Islet of Langerhans (tissue), 1 donor: Measurements from ENCODE around the gene HSPB6.
A peak's percentile ranks its signal among the peaks of the same experiment; 100 is the strongest.
"Not testable (repeated sequence)": the region's sequence is repeated elsewhere in the genome, so short reads cannot be mapped to it uniquely, and the experiment has no call there.

Experiments
- FAIRE-seq: peaks from one replicate; lab custom pipeline; 2011; peaks lifted over from hg19 to GRCh38; lab: Jason Lieb, UNC

The HSPB6 gene

DNA sequence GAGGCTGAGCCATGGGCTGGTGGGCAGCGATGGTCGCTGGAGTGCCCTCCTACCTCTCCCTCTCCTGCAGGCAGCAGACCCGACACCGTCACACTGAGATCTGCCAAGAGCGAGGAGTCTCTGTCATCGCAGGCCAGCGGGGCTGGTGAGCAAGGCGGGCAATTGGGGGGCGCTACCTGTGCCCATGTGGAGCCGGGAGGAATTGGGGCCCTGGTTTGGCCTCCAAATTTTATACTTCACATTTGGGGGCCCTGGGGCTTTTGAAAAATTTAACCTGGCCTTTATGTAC is 28.5 kb upstream of the HSPB6 start:
- no peak for FAIRE-seq

DNA sequence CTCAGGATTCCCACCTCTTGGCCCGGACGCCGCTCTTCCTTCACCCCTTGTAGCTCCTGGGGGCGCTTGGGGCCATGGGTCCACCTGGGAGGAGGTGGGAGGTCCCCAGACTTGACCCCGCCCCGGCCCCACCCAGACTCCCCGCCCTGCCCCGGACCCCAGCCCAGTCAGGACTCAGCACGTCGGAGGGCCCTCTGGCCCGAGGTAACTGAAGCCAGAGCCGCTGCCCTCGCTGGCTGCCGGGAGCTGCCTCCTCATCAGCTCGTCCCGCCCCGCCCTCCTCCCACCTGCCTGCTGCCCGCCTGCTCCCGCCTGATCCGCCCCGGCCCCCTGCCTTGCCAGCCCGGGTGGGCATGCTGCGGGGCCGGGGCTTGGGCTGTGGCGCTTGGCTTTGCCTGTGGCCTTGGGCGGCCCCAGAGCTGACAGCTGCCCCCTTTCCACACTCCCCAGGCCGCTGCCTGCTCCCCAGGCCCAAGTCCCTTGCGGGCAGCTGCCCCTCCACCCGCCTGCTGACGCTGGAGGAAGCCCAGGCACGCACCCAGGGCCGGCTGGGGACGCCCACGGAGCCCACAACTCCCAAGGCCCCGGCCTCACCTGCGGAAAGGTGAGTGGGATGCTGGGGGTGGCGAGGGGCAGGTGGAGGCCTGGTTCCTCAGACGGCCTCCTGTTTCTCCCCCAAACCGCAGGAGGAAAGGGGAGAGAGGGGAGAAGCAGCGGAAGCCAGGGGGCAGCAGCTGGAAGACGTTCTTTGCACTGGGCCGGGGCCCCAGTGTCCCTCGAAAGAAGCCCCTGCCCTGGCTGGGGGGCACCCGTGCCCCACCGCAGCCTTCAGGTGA is 27.9 kb upstream of the HSPB6 start:
- FAIRE-seq = no peak

DNA sequence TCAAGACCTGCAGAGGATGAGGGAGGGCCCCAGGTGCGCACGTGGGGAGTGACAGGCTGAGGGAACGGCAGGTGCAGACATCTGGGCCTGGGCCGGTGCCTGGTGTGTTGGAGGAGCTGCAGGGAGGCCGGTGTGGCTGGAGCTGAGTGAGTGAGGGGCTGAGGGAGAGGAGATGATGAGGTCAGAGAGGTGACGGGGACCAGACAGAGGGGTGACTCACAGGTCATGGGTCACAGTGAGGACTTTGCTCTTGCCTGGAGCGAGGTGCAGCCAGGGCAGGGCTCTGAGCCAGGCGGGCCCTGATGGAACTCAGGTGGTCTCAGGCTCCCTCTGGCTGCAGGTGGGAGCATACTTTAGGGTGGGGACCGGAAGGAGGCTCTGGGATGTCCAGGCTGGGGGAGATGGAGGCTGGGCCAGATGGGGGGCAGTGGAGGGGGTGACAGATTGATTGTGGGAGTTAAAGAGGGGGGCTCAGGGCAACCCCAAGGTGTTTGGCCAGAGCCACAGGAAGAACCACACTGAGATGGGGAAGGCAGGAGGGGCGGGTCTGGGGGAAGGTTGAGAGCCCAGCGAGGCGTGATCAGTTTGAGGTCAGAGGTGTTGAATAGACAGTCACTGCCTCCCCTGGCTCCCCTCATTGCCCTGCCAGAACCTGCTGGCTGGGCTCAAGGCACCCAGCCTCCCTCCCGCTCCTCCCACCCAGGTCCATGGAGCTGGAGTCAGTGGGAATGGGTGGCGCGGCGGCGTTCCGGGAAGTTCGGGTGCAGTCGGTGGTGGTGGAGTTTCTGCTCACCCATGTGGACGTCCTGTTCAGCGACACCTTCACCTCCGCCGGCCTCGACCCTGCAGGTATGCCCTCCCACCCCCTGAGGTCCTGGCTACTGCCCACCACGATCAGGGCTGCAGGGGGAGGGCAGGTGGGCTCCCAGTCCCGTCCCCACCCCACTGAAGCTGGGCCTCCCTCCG is 26.9 kb upstream of the HSPB6 start:
- FAIRE-seq = no peak

DNA sequence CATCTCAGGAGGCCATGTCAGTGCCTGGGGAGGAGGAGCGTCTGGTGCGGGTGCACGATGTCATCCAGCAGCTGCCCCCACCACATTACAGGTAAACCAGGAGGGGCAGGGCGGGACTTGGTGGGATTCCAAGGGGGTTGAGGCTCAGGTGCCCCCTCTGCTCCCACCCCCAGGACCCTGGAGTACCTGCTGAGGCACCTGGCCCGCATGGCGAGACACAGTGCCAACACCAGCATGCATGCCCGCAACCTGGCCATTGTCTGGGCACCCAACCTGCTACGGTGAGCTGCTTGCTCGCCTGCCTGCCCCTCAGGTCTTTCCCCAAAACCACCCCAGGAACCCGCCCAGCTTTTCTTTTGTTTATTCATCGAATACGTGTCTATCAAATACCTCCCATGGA is 25.8 kb upstream of the HSPB6 start:
- no peak for FAIRE-seq

DNA sequence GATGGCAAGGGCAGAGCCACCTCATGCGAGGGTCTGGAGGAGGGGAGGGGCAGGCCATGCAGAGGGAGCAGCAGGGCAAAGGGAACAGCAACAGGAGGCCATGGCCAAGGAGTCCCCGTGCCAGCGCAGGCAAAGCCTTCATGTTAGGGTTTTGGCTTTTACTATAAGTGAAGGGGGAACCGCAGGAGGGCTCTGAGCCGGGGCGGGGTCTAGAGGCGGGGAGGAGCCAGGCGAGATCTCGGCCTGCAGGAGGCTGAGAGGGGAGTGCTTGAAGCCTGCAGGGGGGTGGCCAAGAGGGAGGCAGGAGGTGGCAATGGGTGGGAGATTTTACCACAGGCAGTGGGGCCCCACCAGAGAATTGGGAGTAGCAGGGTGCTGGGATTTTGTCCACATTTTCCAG is 24.8 kb upstream of the HSPB6 start:
- no peak for FAIRE-seq

DNA sequence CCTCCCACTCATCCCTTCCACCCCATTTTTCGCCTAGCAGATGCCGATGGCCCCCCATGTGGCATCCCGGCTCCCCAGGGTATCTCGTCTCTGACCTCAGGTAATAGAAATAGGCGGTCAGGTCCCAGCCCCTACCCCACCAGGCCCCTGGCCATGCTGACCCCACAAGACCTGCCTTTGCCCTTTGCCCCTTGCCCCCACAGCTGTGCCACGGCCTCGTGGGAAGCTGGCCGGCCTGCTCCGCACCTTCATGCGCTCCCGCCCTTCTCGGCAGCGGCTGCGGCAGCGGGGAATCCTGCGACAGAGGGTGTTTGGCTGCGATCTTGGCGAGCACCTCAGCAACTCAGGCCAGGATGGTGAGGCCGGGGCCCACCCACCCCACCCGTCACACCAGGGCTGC is 23.9 kb upstream of the HSPB6 start:
- no peak for FAIRE-seq

DNA sequence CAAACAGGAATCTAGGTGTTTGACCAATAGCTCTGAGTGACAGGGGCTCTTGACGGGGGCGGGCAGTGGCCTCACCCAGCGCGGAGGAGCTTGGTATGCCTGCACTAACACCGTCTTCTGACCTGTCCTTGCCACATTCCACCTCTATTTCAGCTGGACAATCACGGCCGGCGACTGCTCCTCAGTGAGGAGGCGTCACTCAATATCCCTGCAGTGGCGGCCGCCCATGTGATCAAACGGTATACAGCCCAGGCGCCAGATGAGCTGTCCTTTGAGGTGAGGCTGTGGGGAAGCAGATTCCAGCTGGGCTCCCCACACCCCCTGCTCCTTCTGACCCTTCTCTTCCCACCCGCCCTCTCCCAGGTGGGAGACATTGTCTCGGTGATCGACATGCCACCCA is 23.2 kb upstream of the HSPB6 start:
- FAIRE-seq = no peak

DNA sequence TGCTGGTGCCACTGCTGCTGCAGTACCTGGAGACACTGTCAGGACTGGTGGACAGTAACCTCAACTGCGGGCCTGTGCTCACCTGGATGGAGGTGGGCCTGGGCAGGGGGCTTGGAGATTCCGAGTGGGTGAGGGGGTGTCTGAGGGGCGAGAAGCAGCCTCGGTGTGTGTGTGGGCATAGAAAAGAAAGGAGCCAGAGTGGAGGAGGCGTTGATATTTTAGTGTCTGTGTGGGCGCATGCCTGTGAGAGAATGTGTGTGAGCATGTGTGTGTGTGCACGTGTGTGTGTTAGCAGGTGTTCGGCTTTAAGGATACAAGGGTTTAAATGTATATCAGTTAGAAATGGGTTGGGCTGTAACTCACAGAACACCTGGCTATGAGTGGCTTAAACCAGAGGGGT is 22.2 kb upstream of the HSPB6 start:
- no peak for FAIRE-seq

DNA sequence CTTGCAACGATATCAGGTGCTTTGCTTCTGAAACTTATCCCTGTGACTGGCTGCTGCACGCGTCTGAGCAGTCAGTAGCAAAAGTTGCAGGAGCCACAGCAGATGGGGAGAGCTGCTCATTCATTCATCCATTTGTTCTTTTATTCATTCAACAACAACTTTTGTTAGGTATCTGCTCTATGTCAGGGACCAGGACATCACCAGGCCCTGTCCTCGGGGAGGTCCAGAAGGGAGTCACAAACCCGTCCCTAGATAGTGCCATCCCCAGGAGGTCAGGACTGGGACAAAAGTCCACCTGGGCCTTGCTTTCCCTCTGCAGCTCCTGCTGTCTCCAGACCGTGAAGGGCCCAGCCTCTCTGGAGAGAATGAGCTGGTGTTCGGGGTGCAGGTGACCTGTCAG is 21.1 kb upstream of the HSPB6 start:
- no peak for FAIRE-seq

DNA sequence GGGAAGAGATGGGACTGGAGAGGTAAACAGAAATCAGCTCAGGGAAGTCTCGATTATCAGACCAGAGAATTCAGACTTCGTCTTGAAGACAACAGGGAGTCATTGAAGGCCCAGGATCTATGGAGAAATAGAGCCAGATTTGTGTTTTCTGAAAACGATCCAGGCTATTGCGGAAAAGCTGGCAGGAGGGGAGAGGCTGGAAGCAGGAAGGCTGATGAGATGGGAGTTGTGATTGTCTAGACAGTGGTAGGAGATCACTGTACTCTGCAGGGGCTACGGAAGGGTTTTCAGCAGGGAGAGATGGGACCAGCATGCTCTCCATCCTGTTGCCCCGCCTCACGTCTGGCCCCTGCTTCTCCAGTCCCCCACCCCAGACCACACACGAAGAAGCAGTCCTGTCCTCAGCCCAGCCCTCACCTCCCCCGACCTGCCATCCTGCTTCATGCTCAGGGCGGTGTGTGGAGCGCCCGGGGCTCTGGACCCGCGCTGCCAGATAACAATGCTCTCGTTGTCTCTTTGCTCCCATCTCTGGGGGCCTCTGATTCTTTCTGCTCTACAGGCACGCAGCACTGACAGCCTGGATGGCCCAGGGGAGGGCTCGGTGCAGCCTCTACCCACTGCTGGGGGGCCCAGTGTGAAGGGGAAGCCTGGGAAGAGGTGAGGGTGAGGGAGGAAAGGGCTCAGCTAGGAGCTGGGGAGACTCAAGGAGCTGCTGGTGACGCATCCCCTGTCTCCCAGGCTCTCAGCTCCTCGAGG is 20.4 kb upstream of the HSPB6 start:
- FAIRE-seq = no peak

DNA sequence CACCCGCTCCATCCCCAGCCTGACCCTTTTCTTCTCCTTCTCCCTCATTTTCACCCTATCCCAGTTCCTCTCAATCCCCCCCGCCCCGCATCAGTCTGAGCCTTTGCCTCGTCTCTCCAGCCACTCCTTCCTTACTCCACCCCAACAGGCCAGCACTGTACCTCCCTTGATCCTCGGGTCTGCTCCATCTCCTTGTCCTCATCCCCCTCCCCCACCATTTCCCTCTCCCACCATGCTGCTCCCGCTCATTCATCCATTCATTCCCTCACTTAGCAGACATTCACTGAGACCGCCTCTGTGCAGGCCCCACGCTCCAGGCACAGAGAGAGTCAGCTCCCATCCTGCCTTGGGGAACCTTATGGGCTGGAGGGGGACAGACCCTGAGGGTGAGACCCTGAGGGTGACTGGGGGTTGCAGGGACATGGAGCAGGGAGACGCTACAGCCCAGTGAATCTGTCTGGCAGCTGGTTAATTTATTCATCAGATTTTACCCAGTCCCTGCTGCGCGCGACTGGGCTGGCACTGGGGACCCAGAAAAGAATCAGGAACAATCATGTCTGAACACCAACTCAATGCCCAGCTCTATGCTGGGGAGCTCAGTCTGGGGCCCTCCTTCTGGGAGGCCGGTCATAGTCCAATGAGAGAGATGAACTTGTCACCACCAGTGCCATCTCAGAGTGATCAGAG is 19.4 kb upstream of the HSPB6 start:
- no peak for FAIRE-seq

DNA sequence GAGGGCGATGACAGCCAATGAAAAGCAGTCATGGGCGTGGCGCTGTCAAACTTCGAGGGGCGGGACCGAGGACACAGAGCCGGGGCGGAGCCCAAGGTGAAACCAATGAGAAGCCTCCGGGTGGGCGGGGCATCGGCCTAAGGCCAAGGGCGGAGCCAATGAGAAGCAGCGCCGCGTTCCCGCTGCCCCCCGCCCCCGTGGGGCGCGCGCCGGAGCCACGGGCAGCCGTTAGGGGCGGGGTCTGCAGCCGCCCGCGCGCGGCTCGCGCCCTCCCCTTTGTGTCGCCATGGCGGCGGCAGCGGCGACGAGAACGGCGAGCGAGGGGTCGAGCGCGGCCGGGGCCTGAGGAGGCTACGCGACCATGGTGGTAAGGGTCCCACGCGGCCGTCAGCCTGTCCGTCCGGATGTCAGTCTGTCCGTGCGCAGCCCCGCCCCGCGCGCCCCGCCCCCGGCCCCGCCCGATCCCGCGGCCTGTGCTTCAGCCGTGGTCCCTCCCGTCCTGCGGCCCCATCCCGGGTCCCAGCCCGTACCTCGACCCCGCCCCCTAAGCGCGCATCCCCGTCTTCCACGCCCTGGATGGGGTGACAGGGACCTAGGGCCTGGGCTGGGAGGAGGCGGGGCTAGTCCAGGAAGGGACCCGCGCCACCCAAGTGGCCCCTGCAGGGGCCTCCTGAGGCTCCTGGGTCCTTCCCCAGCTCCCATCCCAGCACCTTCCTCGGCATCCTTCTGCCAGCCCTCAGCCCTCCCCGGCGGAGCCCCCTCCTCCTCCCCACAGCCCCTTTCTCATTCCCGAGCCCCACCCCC is 18.7 kb upstream of the HSPB6 start, which contains the start of gene ARHGAP33:
TSS of gene ARHGAP33 (plus strand) at position 267 of the 804 bp plus-strand sequence. CDS start at position 362, 95 bp downstream.
- FAIRE-seq = peak; percentile 13

DNA sequence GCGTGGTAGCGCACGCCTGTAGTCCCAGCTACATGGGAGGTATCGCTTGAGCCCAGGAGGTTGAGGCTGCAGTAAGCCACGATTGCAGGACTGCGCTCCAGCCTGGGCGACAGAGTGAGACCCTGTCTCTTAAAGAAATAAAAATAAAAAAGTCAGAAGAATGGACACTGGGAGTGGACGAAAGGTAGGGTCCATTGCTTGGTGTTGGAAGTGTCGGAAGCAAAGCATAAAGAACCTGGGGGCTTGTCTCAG is 18.1 kb upstream of the HSPB6 start:
- no peak for FAIRE-seq

DNA sequence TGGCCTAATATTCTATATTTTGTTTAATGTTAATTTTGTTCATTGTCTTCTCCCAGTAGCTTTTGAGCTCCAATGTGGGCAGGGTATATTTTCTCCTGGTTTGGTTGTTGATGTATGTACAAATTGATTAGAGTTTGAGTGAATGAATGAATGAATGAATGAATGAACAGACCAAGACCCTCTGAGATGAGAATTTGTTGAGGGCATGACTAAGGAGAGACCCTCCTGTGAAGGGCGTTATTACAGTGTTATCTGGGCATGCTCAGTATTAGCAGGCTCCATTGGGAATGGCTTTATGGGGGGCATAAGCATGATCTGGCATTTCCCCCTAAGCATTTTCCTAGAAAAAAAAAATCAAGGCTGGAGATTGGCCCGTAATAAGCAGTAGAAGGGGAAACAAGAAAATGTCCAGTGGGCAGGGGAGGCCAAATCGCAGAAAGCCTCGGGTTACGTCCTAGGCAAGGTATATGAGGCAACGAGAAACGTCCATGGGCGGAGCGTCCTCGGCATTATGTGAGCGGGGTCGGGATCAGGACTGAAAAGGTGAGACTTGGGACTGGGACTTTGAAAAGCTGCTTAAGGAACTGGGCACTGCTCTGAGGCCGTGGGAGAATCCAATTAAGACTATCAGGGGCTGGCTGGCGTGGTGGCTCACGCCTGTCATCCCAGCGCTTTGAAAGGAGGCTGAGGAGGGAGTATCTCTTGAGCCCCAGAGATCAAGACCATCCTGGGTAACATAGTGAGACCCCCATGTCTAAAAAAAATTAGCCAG is 17.6 kb upstream of the HSPB6 start:
- FAIRE-seq = no peak

DNA sequence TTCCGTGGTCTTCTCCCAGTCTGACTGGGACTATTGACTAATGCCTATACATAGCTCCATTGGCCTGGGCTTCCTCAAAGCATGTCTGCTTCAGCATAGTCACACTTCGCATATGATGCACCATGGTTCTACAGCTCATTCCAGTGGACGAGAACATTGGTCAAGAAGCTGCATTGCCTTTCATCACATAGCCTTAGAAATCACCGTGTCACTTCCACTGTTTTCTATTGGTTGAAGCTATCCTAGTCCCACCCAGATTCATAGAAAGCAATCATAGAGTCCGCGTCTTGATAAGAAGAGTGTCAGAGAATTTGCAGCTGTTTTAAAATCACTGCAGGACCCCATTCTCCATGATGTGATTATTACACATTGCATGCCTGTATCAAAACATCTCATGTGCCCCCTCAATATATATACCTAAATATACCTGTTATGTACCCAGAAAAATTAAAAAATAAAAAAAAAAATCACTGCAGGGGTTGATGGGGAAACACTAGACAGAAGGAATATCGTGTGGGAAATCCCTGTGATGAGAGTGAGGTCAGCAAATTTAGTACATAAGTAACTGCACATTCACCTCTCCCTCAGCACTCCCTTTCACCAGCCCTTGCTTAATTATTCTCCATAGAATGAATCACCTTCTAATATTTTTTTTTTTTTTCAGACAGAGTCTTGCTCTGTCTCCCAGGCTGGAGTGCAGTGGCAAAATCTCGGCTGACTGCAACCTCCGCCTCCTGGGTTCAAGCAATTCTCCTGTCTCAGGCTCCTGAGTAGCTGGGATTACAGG is 16.4 kb upstream of the HSPB6 start:
- FAIRE-seq = no peak

DNA sequence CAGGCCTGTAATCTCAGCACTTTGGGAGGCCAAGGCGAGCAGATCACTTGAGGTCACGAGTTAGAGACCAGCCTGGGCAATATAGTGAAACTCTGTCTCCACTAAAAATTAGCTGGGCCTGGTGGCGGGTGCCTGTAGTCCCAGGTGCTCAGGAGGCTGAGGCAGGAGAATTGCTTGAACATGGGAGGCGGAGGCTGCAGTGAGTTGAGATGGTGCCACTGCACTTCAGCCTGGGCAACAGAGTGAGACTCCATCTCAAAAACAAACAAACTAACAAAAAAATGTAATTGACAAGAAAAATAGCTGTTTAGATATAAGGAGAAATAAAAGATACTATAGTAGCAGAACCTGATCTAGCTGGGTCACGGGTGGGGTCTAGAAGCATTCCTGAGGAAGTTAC is 15.5 kb upstream of the HSPB6 start:
- not testable (repeated sequence) for FAIRE-seq

DNA sequence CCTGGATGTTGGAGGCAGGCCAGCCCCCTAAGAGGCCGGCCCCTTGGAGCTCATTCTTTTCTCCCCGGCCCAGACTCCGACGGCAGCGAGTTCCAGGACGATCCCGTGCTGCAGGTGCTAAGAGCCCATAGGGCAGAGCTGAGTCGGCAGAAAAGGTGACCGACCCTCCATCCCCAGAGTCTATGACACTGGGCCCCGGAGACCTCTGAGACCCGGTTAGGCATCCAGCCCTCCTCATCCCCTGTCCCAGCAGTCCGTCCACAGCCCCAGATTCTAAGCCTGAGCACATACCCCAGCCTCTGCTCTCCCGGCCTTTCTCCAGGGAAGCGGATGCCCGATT is 11.2 kb upstream of the HSPB6 start:
- no peak for FAIRE-seq

DNA sequence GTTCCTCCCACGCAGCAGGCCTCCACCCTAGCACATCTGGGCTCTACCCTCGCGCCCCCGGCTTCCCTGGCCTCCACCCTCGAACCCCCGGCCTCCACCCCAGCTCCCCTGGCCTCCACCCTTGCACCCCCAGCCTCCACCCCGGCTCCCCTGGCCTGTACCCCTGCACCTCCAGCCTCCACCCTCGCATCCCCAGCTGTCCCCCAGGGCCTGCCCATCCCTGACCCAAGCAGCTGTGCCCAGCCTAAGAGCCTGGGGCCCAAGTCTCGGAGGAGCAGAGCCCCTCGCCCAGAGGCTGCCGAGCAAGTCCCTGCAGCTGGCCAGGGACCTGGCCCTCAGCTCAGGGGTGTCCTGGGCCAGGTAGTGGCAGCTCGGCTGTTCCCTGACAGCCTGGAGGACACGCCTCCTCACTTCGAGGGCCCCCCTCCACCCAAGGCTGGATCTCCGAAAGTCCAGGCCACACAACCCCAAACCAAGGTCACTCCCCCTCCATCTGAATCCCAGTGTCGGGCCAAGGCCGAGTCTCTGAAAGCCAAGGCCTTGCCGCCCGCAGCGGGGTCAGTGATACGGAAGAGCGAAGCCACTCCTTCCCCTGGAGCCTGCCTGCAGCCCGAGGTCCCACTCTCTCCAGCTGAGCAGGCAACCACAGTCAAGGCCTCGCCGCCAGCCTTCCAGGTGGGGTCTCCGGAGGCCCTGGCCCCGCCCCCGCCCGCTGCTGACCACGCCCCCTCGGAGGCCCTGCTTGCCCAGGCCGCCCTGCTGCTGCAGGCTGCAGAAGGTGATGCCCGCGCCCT is 10.7 kb upstream of the HSPB6 start:
- FAIRE-seq = no peak

DNA sequence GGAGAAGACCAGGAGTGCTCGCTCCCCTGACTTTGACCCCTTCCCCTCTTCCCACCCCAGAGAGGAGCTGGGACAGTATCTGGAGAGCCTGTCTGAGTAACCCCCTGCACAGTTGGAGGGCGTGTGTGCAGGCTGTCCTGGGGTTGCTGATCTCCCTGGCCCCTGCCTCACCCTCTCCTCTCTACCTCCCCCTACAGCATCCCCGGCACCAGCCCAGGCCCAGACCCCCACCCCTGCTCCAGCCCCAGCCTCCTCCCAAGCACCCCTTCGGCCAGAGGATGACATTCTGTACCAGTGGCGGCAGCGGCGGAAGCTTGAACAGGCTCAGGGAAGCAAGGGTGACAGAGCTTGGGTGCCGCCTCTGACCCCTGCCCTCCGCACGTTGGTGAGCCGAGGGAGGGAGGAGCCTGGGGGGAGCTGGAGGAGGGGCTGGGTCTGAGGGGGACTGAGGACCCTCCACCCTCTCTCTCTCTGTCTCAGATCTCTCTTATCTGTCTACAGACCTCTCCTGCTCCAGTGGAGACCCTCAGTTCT is 9.8 kb upstream of the HSPB6 start:
- no peak for FAIRE-seq
